BJ (cell line): Measurements from ENCODE around the gene HBEGF. TPM values are rescaled to one million over a fixed set of nuclear protein-coding genes. Genes with fewer than 3 reads are reported as not detected.

Source experiments
- CTCF ChIA-PET: fragments of 350-600 bp; formaldehyde crosslinking; extraction: SDS; loops from one replicate; lab custom pipeline; 2021; ENCODE audit warnings: antibody characterized with exemption, inconsistent platforms; lab: Yijun Ruan, JAX
- POLR2A ChIA-PET: fragments of 300-600 bp; sonication (Branson Sonifier 250); formaldehyde crosslinking; extraction: SDS; loops from one replicate; lab custom pipeline; 2021; ENCODE audit warnings: antibody characterized with exemption; lab: Charles Lee
- DNase-seq: peaks from one replicate; pipeline ENCODE4 v3.0.0-alpha.2; 2011; ENCODE audit warnings: low read depth
- H3K27me3 ChIP-seq: 2 replicates; pipeline ENCODE4 v1.6.0; 2011; ENCODE audit warnings: low read length; ENCODE audit not compliant: control insufficient read depth, insufficient read depth
- H3K36me3 ChIP-seq: 2 replicates; pipeline ENCODE4 v1.5.1; 2011; ENCODE audit warnings: low read length; ENCODE audit not compliant: control insufficient read depth, insufficient read depth
- H3K4me3 ChIP-seq: 2 replicates; pipeline ENCODE4 v1.5.1; 2011; ENCODE audit warnings: low read depth, mild to moderate bottlenecking, control low read depth, low read length
- CTCF ChIP-seq: IDR thresholded peaks from 2 replicates; pipeline ENCODE4 v1.5.1; 2011; ENCODE audit warnings: low read depth, mild to moderate bottlenecking, control low read depth, inconsistent platforms, low read length, moderate library complexity; ENCODE audit not compliant: insufficient read depth
- polyA plus RNA-seq: library from polyadenylated mRNA; depleted of rRNA; stranded (reverse); fragments of >200 nt; gene quantifications from 2 replicates; pipeline ENCODE4 v1.2.3, GENCODE V29; 2011

The HBEGF gene
- polyA plus RNA-seq, 1 experiment, result 3.1 TPM

GRCh38 chr5:140296289-140296688 is 50.1 kb downstream of the HBEGF start:
- Histone ChIP-seq H3K36me3 (no peaks in the 10 kb centered on the region), H3K27me3 (no peaks in the 10 kb centered on the region), H3K4me3 (no peak overlapping the region)
- ChIA-PET CTCF (interaction anchor here (0.7 kb wide), 1 partner anchor 1520 kb away, joined by 3 read pairs; no protein-coding TSS in a partner anchor), POLR2A (no interaction called here)
- TF ChIP-seq CTCF, result no peak
- no peak for DNase-seq

- peak; percentile 52 for DNase-seq
- H3K27me3 ChIP-seq, result no peaks in the 10 kb centered on the region
- TF ChIP-seq CTCF, result no peak
- CTCF ChIA-PET, result interaction anchor here (0.8 to 1.0 kb wide), 3 partner anchors 50 to 75 kb away, joined by 3 read pairs; no protein-coding TSS in a partner anchor
- POLR2A ChIA-PET, result interaction anchor here (0.6 to 0.7 kb wide), 2 partner anchors 22 to 106 kb away, joined by 3 to 5 read pairs; partner anchors contain the start of gene ANKHD1
- H3K4me3 ChIP-seq, result no peak overlapping the region
- no peaks in the 10 kb centered on the region for H3K36me3 ChIP-seq
Measured at GRCh38 chr5:140295414-140295813, 51.0 kb downstream of the HBEGF start.

- POLR2A ChIA-PET, result no interaction called here
- Histone ChIP-seq H3K36me3 (no peaks in the 10 kb centered on the region), H3K4me3 (no peak overlapping the region), H3K27me3 (no peaks in the 10 kb centered on the region)
- no peak for DNase-seq
- CTCF ChIA-PET, result interaction anchor here (1.0 kb wide), 1 partner anchor 74 kb away, joined by 3 read pairs; no protein-coding TSS in a partner anchor
- TF ChIP-seq CTCF, result no peak
Measured at GRCh38 chr5:140294753-140295152, 51.6 kb downstream of the HBEGF start.

GRCh38 chr5:140293849-140294100 is 52.6 kb downstream of the HBEGF start:
- ChIA-PET POLR2A (no interaction called here), CTCF (interaction anchor here (0.6 kb wide), 1 partner anchor 34 kb away, joined by 4 read pairs; no protein-coding TSS in a partner anchor)
- no peak for TF ChIP-seq CTCF
- DNase-seq, result no peak
- Histone ChIP-seq H3K36me3 (no peaks in the 10 kb centered on the region), H3K4me3 (no peak overlapping the region), H3K27me3 (no peaks in the 10 kb centered on the region)

GRCh38 chr5:140293091-140293848 is 53.1 kb downstream of the HBEGF start:
- TF ChIP-seq CTCF, result no peak
- ChIA-PET POLR2A (no interaction called here), CTCF (interaction anchor here (0.6 kb wide), 2 partner anchors 33 to 50 kb away, joined by 4 read pairs; no protein-coding TSS in a partner anchor)
- H3K36me3 ChIP-seq, result no peaks in the 10 kb centered on the region
- no peaks in the 10 kb centered on the region for H3K27me3 ChIP-seq
- no peak for DNase-seq
- H3K4me3 ChIP-seq, result no peak overlapping the region
